ENCODE measurements around the gene STXBP3. TPM values are rescaled to one million over a fixed set of nuclear protein-coding genes. Genes with fewer than 3 reads are reported as not detected.

Gene STXBP3
- total and polyA plus RNA-seq, 2 donors (not counting 1 experiment from before 2014, with no cell fraction given): 13.3 to 78.1 TPM

- ChIA-PET CTCF (no interaction called here), POLR2A (no interaction called here)
- Mint-ChIP-seq H3K27ac (no peak overlapping the region), H3K4me1 (no peaks in the 10 kb centered on the region), H3K27me3 (no peaks in the 10 kb centered on the region), H3K4me3 (no peak overlapping the region), H3K9me3 (ENCODE audit: insufficient read depth) (no peaks in the 10 kb centered on the region)
- Histone ChIP-seq H3K9ac (ENCODE audit: low read length) (no peak overlapping the region), H3K36me3 (replicated peaks in 1 of 2; ENCODE audit: control extremely low read depth in 1 of 2, control insufficient read depth in 1 of 2, extremely low read depth in 1 of 2, insufficient read depth in 2 of 2, low read length in 1 of 2) (peaks cover 7 to 59% of the 10 kb centered on the region in 2 experiments), H3K4me2 (replicated peaks; ENCODE audit: low read depth, low read length, poor library complexity, severe bottlenecking) (no peak overlapping the region), H3K27ac (ENCODE audit: low read length in 2 of 2) (no peak overlapping the region), H3K9me3 (ENCODE audit: control extremely low read depth in 1 of 3, control insufficient read depth in 2 of 3, insufficient read depth in 1 of 3, low read length in 2 of 3) (no peaks in the 10 kb centered on the region), H3K79me2 (ENCODE audit: control insufficient read depth, insufficient read depth, low read length) (no peaks in the 10 kb centered on the region), H3K27me3 (replicated peaks in 1 of 4; ENCODE audit: control extremely low read depth in 1 of 4, control insufficient read depth in 3 of 4, insufficient read depth in 4 of 4, low read length in 3 of 4) (no peaks in the 10 kb centered on the region), H3K4me1 (ENCODE audit: control insufficient read depth in 2 of 2, insufficient read depth in 2 of 2, low read length in 2 of 2) (no peaks in the 10 kb centered on the region), H3K4me3 (ENCODE audit: control extremely low read depth in 1 of 5, extremely low read depth in 1 of 5, insufficient read depth in 1 of 5, low read depth in 2 of 5, low read length in 4 of 5) (no peak overlapping the region), H2AFZ (ENCODE audit: insufficient read depth, low read depth, low read length, poor library complexity, severe bottlenecking) (no peak overlapping the region), H4K20me1 (ENCODE audit: control insufficient read depth, insufficient read depth, low read length, poor library complexity, severe bottlenecking) (no peaks in the 10 kb centered on the region)
- no CpG with 5 or more reads among the region's 1 CpG for WGBS (ENCODE audit: insufficient coverage)
- DNase-seq (no peak), ATAC-seq (ENCODE audit: low read depth) (no peak)
- TF ChIP-seq CTCF (IDR thresholded peaks at IDR 0.05): no peak
- no peak for TF ChIP-seq EZH2 (IDR thresholded peaks at IDR 0.05; ENCODE audit: borderline replicate concordance, insufficient read depth, low read depth, low read length, poor library complexity, severe bottlenecking)
- intact Hi-C loops (cut with micrococcal nuclease): no loop called here
These were observed 52.5 kb downstream of the STXBP3 start for GRCh38 chr1:108799001-108799400.

- ChIA-PET POLR2A (no interaction called here), CTCF (interaction anchor here (0.6 kb wide), 1 partner anchor 1980 kb away, joined by 3 read pairs; no protein-coding TSS in a partner anchor)
- Histone ChIP-seq H3K27ac (ENCODE audit: low read length in 2 of 2) (no peak overlapping the region), H3K36me3 (replicated peaks in 1 of 2; ENCODE audit: control extremely low read depth in 1 of 2, control insufficient read depth in 1 of 2, extremely low read depth in 1 of 2, insufficient read depth in 2 of 2, low read length in 1 of 2) (peaks cover 6 to 49% of the 10 kb centered on the region in 2 experiments), H3K9me3 (ENCODE audit: control extremely low read depth in 1 of 3, control insufficient read depth in 2 of 3, insufficient read depth in 1 of 3, low read length in 2 of 3) (no peaks in the 10 kb centered on the region), H3K27me3 (replicated peaks in 1 of 4; ENCODE audit: control extremely low read depth in 1 of 4, control insufficient read depth in 3 of 4, insufficient read depth in 4 of 4, low read length in 3 of 4) (no peaks in the 10 kb centered on the region), H3K79me2 (ENCODE audit: control insufficient read depth, insufficient read depth, low read length) (no peaks in the 10 kb centered on the region), H3K9ac (ENCODE audit: low read length) (no peak overlapping the region), H3K4me3 (ENCODE audit: control extremely low read depth in 1 of 5, extremely low read depth in 1 of 5, insufficient read depth in 1 of 5, low read depth in 2 of 5, low read length in 4 of 5) (no peak overlapping the region), H3K4me1 (ENCODE audit: control insufficient read depth in 2 of 2, insufficient read depth in 2 of 2, low read length in 2 of 2) (no peaks in the 10 kb centered on the region), H4K20me1 (ENCODE audit: control insufficient read depth, insufficient read depth, low read length, poor library complexity, severe bottlenecking) (no peaks in the 10 kb centered on the region), H3K4me2 (replicated peaks; ENCODE audit: low read depth, low read length, poor library complexity, severe bottlenecking) (no peak overlapping the region), H2AFZ (ENCODE audit: insufficient read depth, low read depth, low read length, poor library complexity, severe bottlenecking) (no peak overlapping the region)
- Mint-ChIP-seq H3K4me3 (no peak overlapping the region), H3K27me3 (no peaks in the 10 kb centered on the region), H3K27ac (no peak overlapping the region), H3K9me3 (ENCODE audit: insufficient read depth) (no peaks in the 10 kb centered on the region), H3K4me1 (no peaks in the 10 kb centered on the region)
- ATAC-seq (ENCODE audit: low read depth): no peak
- TF ChIP-seq CTCF (IDR thresholded peaks at IDR 0.05) (no peak), EZH2 (IDR thresholded peaks at IDR 0.05; ENCODE audit: borderline replicate concordance, insufficient read depth, low read depth, low read length, poor library complexity, severe bottlenecking) (no peak)
- no peak for DNase-seq
- intact Hi-C loops (cut with micrococcal nuclease): loop anchor here (10.0 kb wide), 1 partner anchor 94 kb away; no protein-coding TSS in a partner anchor
These were observed 54.6 kb downstream of the STXBP3 start for GRCh38 chr1:108801101-108801500.

Measured in B cell (primary cell).